ENCODE measurements around the gene RNU6-9. TPM values are rescaled to one million over a fixed set of nuclear protein-coding genes. Genes with fewer than 3 reads are reported as not detected.

The RNU6-9 gene
- total and polyA plus RNA-seq, 2 of the 13 experiments (the other 11 are each of a cell fraction or from before 2014, with no cell fraction given), result under 0.01 TPM; not detected in 1

DNA sequence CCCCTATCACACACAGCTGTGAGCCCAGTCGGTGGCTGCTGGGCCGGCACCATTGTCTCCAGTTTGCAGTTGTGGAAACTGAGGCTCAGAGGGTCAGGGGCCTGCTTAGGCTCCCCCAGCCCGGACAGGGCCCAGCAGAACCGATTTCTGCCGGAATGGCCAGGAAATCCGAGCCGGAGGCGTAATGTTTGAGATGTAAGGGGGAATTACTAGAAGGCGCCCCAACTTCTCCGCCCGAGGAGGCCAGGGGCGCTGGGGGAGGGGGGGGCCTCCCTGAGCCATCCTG lies 24.8 kb downstream of the RNU6-9 start:
- Histone ChIP-seq H3K36me3 (replicated peaks in 1 of 2; ENCODE audit: control insufficient read depth in 1 of 2, insufficient read depth in 2 of 2, low read length in 2 of 2) (no peaks in the 10 kb centered on the region), H3K27ac (ENCODE audit: extremely low read length, insufficient read depth, low read length) (peak overlapping the region; percentile 71), H3K27me3 (ENCODE audit: control insufficient read depth in 1 of 2, insufficient read depth in 2 of 2, low read length in 2 of 2) (no peaks in the 10 kb centered on the region; a peak in 1 of 5 replicates), H2AFZ (ENCODE audit: low read length) (no peak overlapping the region), H3K4me1 (ENCODE audit: insufficient read depth, low read length) (peaks cover 24% of the 10 kb centered on the region), H3K9me3 (ENCODE audit: low read length) (no peaks in the 10 kb centered on the region), H3K4me2 (ENCODE audit: low read depth, low read length) (peak overlapping the region; percentile 92), H4K20me1 (ENCODE audit: insufficient read depth, low read length) (no peaks in the 10 kb centered on the region), H3K4me3 (replicated peaks in 1 of 3; ENCODE audit: insufficient read depth in 1 of 3, low read depth in 2 of 3, low read length in 3 of 3) (peak overlapping the region; percentile 52 to 96 (median 57); a peak in 4 of 6 replicates), H3K79me2 (ENCODE audit: insufficient read depth, low read length) (peaks cover 4% of the 10 kb centered on the region), H3K9ac (ENCODE audit: insufficient read depth, low read depth, low read length) (peak overlapping the region; percentile 73)
- WGBS (ENCODE audit: low lambda C conversion rate), result 85% methylated on average over 9 of the region's 12 CpGs
- BruUV-seq (replicated peaks), result no TSS peak
- ATAC-seq (no peak), FAIRE-seq (no peak), DNase-seq (ENCODE audit: low spot score) (no peak)
- intact Hi-C loops (cut with micrococcal nuclease; ENCODE audit: unreplicated experiment), result loop anchor here (5.0 kb wide), 1 partner anchor 151 kb away; no protein-coding TSS in a partner anchor
- in situ Hi-C loops (cut with HindIII; ENCODE audit: extremely low pct_ligation_motif_present, low pct_unique_long_range_greater_than_20kb), result loop anchor here (5.0 kb wide), 1 partner anchor 56 kb away; no protein-coding TSS in a partner anchor
- CTCF ChIA-PET (ENCODE audit: low intra/inter-chr PET ratio, low total read pairs), result interaction anchor here (1.1 to 2.4 kb wide), 3 partner anchors 54 to 147 kb away, joined by 3 to 14 read pairs (median 11); no protein-coding TSS in a partner anchor
- POLR2A ChIA-PET, result no interaction called here
- TF ChIP-seq FIP1L1 (IDR thresholded peaks at IDR 0.05; ENCODE audit: borderline replicate concordance, insufficient read depth, low read depth, low read length) (no peak), ZNF879 (CRISPR knock-in tag; IDR thresholded peaks at IDR 0.05) (no peak), ZNF354B (CRISPR knock-in tag; IDR thresholded peaks at IDR 0.05) (no peak), ZNF17 (CRISPR knock-in tag; IDR thresholded peaks at IDR 0.05) (0 out of 2 replicates have a peak, but pooled peaks have one; percentile 60), GFI1 (CRISPR knock-in tag; IDR thresholded peaks at IDR 0.05; ENCODE audit: borderline replicate concordance) (0 out of 2 replicates have a peak, but pooled peaks have one; percentile 24), ZNF746 (CRISPR knock-in tag; IDR thresholded peaks at IDR 0.05) (no peak), ZNF713 (CRISPR knock-in tag; IDR thresholded peaks at IDR 0.05) (no peak), CAMTA2 (CRISPR knock-in tag; IDR thresholded peaks at IDR 0.05; ENCODE audit: borderline replicate concordance) (0 out of 2 replicates have a peak, but pooled peaks have one; percentile 13), CBX5 (CRISPR knock-in tag; IDR thresholded peaks at IDR 0.05; ENCODE audit: borderline replicate concordance) (no peak), ZBTB21 (CRISPR knock-in tag; IDR thresholded peaks at IDR 0.05) (no peak), NFE2 (CRISPR knock-in tag; IDR thresholded peaks at IDR 0.05) (no peak), ZNF781 (CRISPR knock-in tag; IDR thresholded peaks at IDR 0.05; ENCODE audit: borderline replicate concordance, not compliant biosample characterization) (no peak)
- TF ChIP-seq, protein P1, sequence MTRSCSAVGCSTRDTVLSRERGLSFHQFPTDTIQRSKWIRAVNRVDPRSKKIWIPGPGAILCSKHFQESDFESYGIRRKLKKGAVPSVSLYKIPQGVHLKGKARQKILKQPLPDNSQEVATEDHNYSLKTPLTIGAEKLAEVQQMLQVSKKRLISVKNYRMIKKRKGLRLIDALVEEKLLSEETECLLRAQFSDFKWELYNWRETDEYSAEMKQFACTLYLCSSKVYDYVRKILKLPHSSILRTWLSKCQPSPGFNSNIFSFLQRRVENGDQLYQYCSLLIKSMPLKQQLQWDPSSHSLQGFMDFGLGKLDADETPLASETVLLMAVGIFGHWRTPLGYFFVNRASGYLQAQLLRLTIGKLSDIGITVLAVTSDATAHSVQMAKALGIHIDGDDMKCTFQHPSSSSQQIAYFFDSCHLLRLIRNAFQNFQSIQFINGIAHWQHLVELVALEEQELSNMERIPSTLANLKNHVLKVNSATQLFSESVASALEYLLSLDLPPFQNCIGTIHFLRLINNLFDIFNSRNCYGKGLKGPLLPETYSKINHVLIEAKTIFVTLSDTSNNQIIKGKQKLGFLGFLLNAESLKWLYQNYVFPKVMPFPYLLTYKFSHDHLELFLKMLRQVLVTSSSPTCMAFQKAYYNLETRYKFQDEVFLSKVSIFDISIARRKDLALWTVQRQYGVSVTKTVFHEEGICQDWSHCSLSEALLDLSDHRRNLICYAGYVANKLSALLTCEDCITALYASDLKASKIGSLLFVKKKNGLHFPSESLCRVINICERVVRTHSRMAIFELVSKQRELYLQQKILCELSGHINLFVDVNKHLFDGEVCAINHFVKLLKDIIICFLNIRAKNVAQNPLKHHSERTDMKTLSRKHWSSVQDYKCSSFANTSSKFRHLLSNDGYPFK (CRISPR knock-in tag; IDR thresholded peaks at IDR 0.05; ENCODE audit: borderline replicate concordance), result no peak
- TF ChIP-seq, protein P2, sequence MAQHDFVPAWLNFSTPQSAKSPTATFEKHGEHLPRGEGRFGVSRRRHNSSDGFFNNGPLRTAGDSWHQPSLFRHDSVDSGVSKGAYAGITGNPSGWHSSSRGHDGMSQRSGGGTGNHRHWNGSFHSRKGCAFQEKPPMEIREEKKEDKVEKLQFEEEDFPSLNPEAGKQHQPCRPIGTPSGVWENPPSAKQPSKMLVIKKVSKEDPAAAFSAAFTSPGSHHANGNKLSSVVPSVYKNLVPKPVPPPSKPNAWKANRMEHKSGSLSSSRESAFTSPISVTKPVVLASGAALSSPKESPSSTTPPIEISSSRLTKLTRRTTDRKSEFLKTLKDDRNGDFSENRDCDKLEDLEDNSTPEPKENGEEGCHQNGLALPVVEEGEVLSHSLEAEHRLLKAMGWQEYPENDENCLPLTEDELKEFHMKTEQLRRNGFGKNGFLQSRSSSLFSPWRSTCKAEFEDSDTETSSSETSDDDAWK (CRISPR knock-in tag; IDR thresholded peaks at IDR 0.05), result no peak

All from HepG2 (cell line).